Activated naive CD4-positive, alpha-beta T cell treated with anti-CD3 and anti-CD28 coated beads, Interleukin-2, amount 10 ng/mL, durations not matched to agents 7 days and 5 days (primary cell): ENCODE data around the gene FBN3.
A peak's percentile ranks its signal among the peaks of the same experiment; 100 is the strongest.

ENCODE experiments used
- CTCF ChIA-PET: fragments of 350-600 bp; sonication (Branson Sonifier 250); formaldehyde crosslinking; loops from one replicate; lab custom pipeline; 2021; ENCODE audit warnings: antibody characterized with exemption; lab: Charles Lee
- DNase-seq: peaks from one replicate; pipeline ENCODE4 v3.0.0-alpha.2; 2020
- H3K27ac Mint-ChIP-seq: one replicate; pipeline ENCODE4 v1.8.0; 2021; ENCODE audit warnings: mild to moderate bottlenecking, moderate library complexity, mixed read lengths
- H3K27me3 Mint-ChIP-seq: one replicate; pipeline ENCODE4 v1.8.0; 2021; ENCODE audit warnings: mild to moderate bottlenecking, mixed read lengths
- H3K36me3 Mint-ChIP-seq: one replicate; pipeline ENCODE4 v1.8.0; 2021; ENCODE audit warnings: mixed read lengths
- H3K4me1 Mint-ChIP-seq: one replicate; pipeline ENCODE4 v1.8.0; 2021; ENCODE audit warnings: mixed read lengths
- H3K4me3 Mint-ChIP-seq: one replicate; pipeline ENCODE4 v1.8.0; 2021; ENCODE audit warnings: mild to moderate bottlenecking, moderate library complexity, mixed read lengths
- H3K9me3 Mint-ChIP-seq: one replicate; pipeline ENCODE4 v1.8.0; 2021; ENCODE audit warnings: mixed read lengths

Gene FBN3

GRCh38 chr19:8081569-8082550 is 67.5 kb downstream of the FBN3 start:
- CTCF ChIA-PET = no interaction called here
- no peaks in the 10 kb centered on the region for H3K9me3 Mint-ChIP-seq
- peaks cover 15% of the 10 kb centered on the region for H3K27me3 Mint-ChIP-seq

GRCh38 chr19:8080832-8081231 is 68.6 kb downstream of the FBN3 start:
- CTCF ChIA-PET = no interaction called here
- no peak overlapping the region for H3K4me3 Mint-ChIP-seq
- peaks cover 15% of the 10 kb centered on the region for H3K27me3 Mint-ChIP-seq

More at GRCh38 chr19:8081569-8082550, 67.5 kb downstream of the FBN3 start:
- H3K4me1 Mint-ChIP-seq = no peaks in the 10 kb centered on the region
- H3K36me3 Mint-ChIP-seq = no peaks in the 10 kb centered on the region
- no peak overlapping the region for H3K4me3 Mint-ChIP-seq
- no peak for DNase-seq
- H3K27ac Mint-ChIP-seq = no peak overlapping the region

GRCh38 chr19:8079988-8080387 is 69.4 kb downstream of the FBN3 start:
- DNase-seq = no peak
- no peak overlapping the region for H3K27ac Mint-ChIP-seq
- peaks cover 15% of the 10 kb centered on the region for H3K27me3 Mint-ChIP-seq
- H3K4me3 Mint-ChIP-seq = no peak overlapping the region
- CTCF ChIA-PET = no interaction called here
- no peaks in the 10 kb centered on the region for H3K4me1 Mint-ChIP-seq
- H3K9me3 Mint-ChIP-seq = no peaks in the 10 kb centered on the region
- no peaks in the 10 kb centered on the region for H3K36me3 Mint-ChIP-seq

More at GRCh38 chr19:8080832-8081231, 68.6 kb downstream of the FBN3 start:
- H3K36me3 Mint-ChIP-seq = no peaks in the 10 kb centered on the region
- H3K4me1 Mint-ChIP-seq = no peaks in the 10 kb centered on the region
- H3K27ac Mint-ChIP-seq = no peak overlapping the region
- no peak for DNase-seq
- H3K9me3 Mint-ChIP-seq = no peaks in the 10 kb centered on the region

- Mint-ChIP-seq H3K4me1 (peaks cover 13% of the 10 kb centered on the region), H3K27ac (no peak overlapping the region), H3K27me3 (peaks cover 10% of the 10 kb centered on the region), H3K9me3 (peaks cover 7% of the 10 kb centered on the region), H3K36me3 (no peaks in the 10 kb centered on the region), H3K4me3 (no peak overlapping the region)
- DNase-seq = no peak
- CTCF ChIA-PET = no interaction called here
Observed at GRCh38 chr19:8075158-8076074, 74.0 kb downstream of the FBN3 start.

- no peak for DNase-seq
- H3K27ac Mint-ChIP-seq = no peak overlapping the region
- CTCF ChIA-PET = no interaction called here
- H3K4me3 Mint-ChIP-seq = no peak overlapping the region
- H3K4me1 Mint-ChIP-seq = peaks cover 13% of the 10 kb centered on the region
- no peaks in the 10 kb centered on the region for H3K36me3 Mint-ChIP-seq
- H3K27me3 Mint-ChIP-seq = peaks cover 10% of the 10 kb centered on the region
- peaks cover 15% of the 10 kb centered on the region for H3K9me3 Mint-ChIP-seq
Observed at GRCh38 chr19:8074501-8074900, 74.9 kb downstream of the FBN3 start.

GRCh38 chr19:8071912-8072311 is 77.5 kb downstream of the FBN3 start:
- CTCF ChIA-PET = no interaction called here
- peaks cover 21% of the 10 kb centered on the region for H3K9me3 Mint-ChIP-seq
- no peak for DNase-seq
- H3K4me1 Mint-ChIP-seq = peaks cover 13% of the 10 kb centered on the region
- no peak overlapping the region for H3K27ac Mint-ChIP-seq
- H3K4me3 Mint-ChIP-seq = no peak overlapping the region
- no peaks in the 10 kb centered on the region for H3K27me3 Mint-ChIP-seq
- H3K36me3 Mint-ChIP-seq = no peaks in the 10 kb centered on the region

GRCh38 chr19:8069096-8069973 is 80.1 kb downstream of the FBN3 start:
- no peak overlapping the region for H3K4me3 Mint-ChIP-seq
- no peaks in the 10 kb centered on the region for H3K27me3 Mint-ChIP-seq
- no peaks in the 10 kb centered on the region for H3K36me3 Mint-ChIP-seq
- H3K9me3 Mint-ChIP-seq = peaks cover 21% of the 10 kb centered on the region
- DNase-seq = peak; percentile 41
- CTCF ChIA-PET = interaction anchor here (0.6 to 2.0 kb wide), 3 partner anchors 125 to 141 kb away, joined by 4 to 5 read pairs (median 4); no protein-coding TSS in a partner anchor
- H3K4me1 Mint-ChIP-seq = peaks cover 13% of the 10 kb centered on the region
- H3K27ac Mint-ChIP-seq = no peak overlapping the region

GRCh38 chr19:8065875-8066261 is 83.5 kb downstream of the FBN3 start:
- H3K27me3 Mint-ChIP-seq = no peaks in the 10 kb centered on the region
- no peaks in the 10 kb centered on the region for H3K36me3 Mint-ChIP-seq
- no peak overlapping the region for H3K27ac Mint-ChIP-seq
- H3K9me3 Mint-ChIP-seq = peaks cover 15% of the 10 kb centered on the region
- no peak overlapping the region for H3K4me3 Mint-ChIP-seq
- no peak for DNase-seq
- no peaks in the 10 kb centered on the region for H3K4me1 Mint-ChIP-seq
- CTCF ChIA-PET = no interaction called here

- Mint-ChIP-seq H3K27ac (no peak overlapping the region), H3K4me3 (no peak overlapping the region), H3K27me3 (no peaks in the 10 kb centered on the region), H3K36me3 (no peaks in the 10 kb centered on the region), H3K9me3 (peaks cover 12% of the 10 kb centered on the region), H3K4me1 (no peaks in the 10 kb centered on the region)
- no peak for DNase-seq
- CTCF ChIA-PET = no interaction called here
Observed at GRCh38 chr19:8064911-8065874, 84.2 kb downstream of the FBN3 start.

- no peak overlapping the region for H3K27ac Mint-ChIP-seq
- CTCF ChIA-PET = no interaction called here
Observed at GRCh38 chr19:8057545-8058270, 91.7 kb downstream of the FBN3 start.

GRCh38 chr19:8056533-8056932 is 92.9 kb downstream of the FBN3 start:
- Mint-ChIP-seq H3K36me3 (no peaks in the 10 kb centered on the region), H3K27me3 (no peaks in the 10 kb centered on the region), H3K4me3 (no peak overlapping the region), H3K27ac (no peak overlapping the region), H3K9me3 (no peaks in the 10 kb centered on the region), H3K4me1 (peaks cover 17% of the 10 kb centered on the region)
- CTCF ChIA-PET = no interaction called here
- no peak for DNase-seq

More at GRCh38 chr19:8057545-8058270, 91.7 kb downstream of the FBN3 start:
- H3K27me3 Mint-ChIP-seq = no peaks in the 10 kb centered on the region
- no peaks in the 10 kb centered on the region for H3K9me3 Mint-ChIP-seq
- no peaks in the 10 kb centered on the region for H3K36me3 Mint-ChIP-seq
- no peak overlapping the region for H3K4me3 Mint-ChIP-seq
- no peak for DNase-seq
- H3K4me1 Mint-ChIP-seq = peaks cover 6% of the 10 kb centered on the region

GRCh38 chr19:8054169-8054568 is 95.2 kb downstream of the FBN3 start:
- CTCF ChIA-PET = interaction anchor here (1.1 kb wide), 1 partner anchor 52 kb away, joined by 3 read pairs; no protein-coding TSS in a partner anchor

More at GRCh38 chr19:8054169-8054568, 95.2 kb downstream of the FBN3 start:
- Mint-ChIP-seq H3K9me3 (no peaks in the 10 kb centered on the region), H3K27me3 (peaks cover 10% of the 10 kb centered on the region), H3K36me3 (no peaks in the 10 kb centered on the region), H3K4me3 (no peak overlapping the region), H3K4me1 (peaks cover 27% of the 10 kb centered on the region), H3K27ac (no peak overlapping the region)
- DNase-seq = no peak
